IPS-18a (cell line): ENCODE measurements around the gene GRIK2.

Experiments
- H3K27ac ChIP-seq: one replicate; pipeline ENCODE4 v1.5.1; 2013; ENCODE audit warnings: low read length
- H3K27me3 ChIP-seq: one replicate; pipeline ENCODE4 v1.6.1; 2013; ENCODE audit warnings: mild to moderate bottlenecking, low read length; ENCODE audit not compliant: control insufficient read depth, insufficient read depth
- H3K36me3 ChIP-seq: one replicate; pipeline ENCODE4 v1.6.1; 2013; ENCODE audit warnings: low read depth, low read length; ENCODE audit not compliant: control insufficient read depth
- H3K4me1 ChIP-seq: one replicate; pipeline ENCODE4 v1.6.1; 2013; ENCODE audit warnings: low read depth, low read length; ENCODE audit not compliant: control insufficient read depth
- H3K4me3 ChIP-seq: one replicate; pipeline ENCODE4 v1.5.1; 2013; ENCODE audit warnings: low read length
- H3K9ac ChIP-seq: one replicate; pipeline ENCODE4 v1.6.1; 2013; ENCODE audit warnings: mild to moderate bottlenecking, low read length, moderate library complexity
- H3K9me3 ChIP-seq: one replicate; pipeline ENCODE4 v1.6.1; 2013; ENCODE audit warnings: low read depth, low read length; ENCODE audit not compliant: control insufficient read depth

GRIK2 gene

DNA sequence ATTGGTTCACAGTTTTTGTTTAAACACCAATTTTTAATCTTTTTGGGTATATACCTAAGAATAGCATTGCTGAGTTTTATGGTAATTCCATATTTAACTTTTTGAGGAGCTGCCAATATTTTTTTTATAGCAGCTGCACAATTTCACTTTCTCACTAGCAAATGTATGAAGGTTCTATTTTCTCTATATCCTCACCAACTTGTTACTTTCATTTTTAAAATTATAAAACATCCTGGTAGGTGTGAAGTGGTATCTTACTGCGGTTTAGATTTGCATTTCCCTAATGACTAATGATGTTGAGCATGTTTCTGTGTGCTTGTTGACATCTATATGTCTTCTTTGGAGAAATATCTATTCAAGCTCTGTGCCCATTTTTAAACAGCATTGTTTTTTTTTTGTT lies 452.1 kb downstream of the GRIK2 start:
- Histone ChIP-seq H3K4me1 (peaks cover 33% of the 10 kb centered on the region), H3K27ac (no peak overlapping the region), H3K4me3 (no peak overlapping the region), H3K9me3 (no peaks in the 10 kb centered on the region), H3K36me3 (no peaks in the 10 kb centered on the region), H3K9ac (no peak overlapping the region), H3K27me3 (no peaks in the 10 kb centered on the region)

DNA sequence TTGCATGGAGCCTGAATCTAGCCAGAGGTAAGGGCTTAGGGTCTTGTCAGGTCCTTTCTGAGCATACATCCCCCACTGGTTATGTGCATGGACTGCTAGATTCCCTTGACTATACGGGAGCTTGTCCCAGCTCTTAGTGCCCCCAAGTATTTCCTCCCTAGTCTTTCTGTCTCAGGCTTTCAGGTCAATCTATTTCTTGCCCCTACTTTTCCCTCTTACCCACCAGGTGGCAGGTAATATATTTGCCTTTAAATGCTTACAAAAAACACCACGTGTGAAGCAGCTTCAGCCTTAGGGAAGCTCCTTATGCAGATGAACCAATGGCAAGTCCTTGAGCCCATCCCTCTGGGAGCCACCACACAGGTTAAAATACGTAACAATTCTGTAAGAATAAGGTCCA lies 454.2 kb downstream of the GRIK2 start:
- Histone ChIP-seq H3K4me3 (no peak overlapping the region), H3K36me3 (no peaks in the 10 kb centered on the region), H3K9ac (peak overlapping the region; percentile 15), H3K9me3 (no peaks in the 10 kb centered on the region), H3K27me3 (no peaks in the 10 kb centered on the region), H3K4me1 (peaks cover 33% of the 10 kb centered on the region), H3K27ac (peak overlapping the region; percentile 3)

GRCh38 chr6:101851911-101852310 lies 458.4 kb downstream of the GRIK2 start:
- H3K27me3 ChIP-seq: no peaks in the 10 kb centered on the region
- peaks cover 25% of the 10 kb centered on the region for H3K4me1 ChIP-seq
- no peaks in the 10 kb centered on the region for H3K36me3 ChIP-seq
- no peak overlapping the region for H3K4me3 ChIP-seq
- no peak overlapping the region for H3K9ac ChIP-seq
- H3K9me3 ChIP-seq: no peaks in the 10 kb centered on the region
- H3K27ac ChIP-seq: no peak overlapping the region

DNA sequence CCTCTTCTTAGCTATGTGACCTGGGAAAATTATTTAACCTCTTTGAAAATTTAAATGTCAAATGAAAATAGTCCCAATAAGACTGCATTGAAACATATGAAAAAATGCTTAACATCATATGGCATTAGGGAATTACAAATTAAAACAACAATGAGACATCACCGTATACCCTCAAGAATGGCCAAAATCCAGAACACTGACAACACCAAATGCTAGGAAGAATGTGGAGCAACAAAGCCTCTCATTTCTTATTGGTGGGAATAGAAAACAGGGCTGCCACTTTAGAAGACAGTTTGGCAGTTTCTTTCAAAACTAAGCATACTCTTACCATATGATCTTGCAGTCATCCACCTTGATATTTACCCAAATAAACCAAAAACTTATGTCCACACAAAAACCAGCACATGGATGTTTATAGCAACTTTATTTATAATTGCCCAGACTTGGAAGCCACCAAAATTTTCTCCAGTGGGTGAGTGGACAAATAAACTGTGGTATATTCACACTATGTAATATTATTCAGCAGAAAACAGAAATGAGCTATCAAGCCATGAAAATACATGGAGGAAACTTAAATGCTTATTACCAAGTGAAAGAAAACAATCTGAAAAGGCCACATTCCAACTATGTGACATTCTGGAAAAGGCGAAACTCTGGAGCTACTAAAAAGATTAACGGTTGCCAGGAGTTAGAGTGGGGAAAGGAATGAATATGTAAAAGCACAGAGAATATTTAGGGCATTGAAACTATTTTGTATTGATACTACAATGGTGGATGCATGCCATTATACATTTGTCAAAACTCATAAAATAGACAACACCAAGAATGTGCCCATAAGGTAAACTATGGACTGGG lies 459.9 kb downstream of the GRIK2 start:
- Histone ChIP-seq H3K9ac (no peak overlapping the region), H3K4me1 (peaks cover 9% of the 10 kb centered on the region), H3K27me3 (no peaks in the 10 kb centered on the region), H3K4me3 (no peak overlapping the region), H3K27ac (no peak overlapping the region), H3K36me3 (no peaks in the 10 kb centered on the region), H3K9me3 (no peaks in the 10 kb centered on the region)

DNA sequence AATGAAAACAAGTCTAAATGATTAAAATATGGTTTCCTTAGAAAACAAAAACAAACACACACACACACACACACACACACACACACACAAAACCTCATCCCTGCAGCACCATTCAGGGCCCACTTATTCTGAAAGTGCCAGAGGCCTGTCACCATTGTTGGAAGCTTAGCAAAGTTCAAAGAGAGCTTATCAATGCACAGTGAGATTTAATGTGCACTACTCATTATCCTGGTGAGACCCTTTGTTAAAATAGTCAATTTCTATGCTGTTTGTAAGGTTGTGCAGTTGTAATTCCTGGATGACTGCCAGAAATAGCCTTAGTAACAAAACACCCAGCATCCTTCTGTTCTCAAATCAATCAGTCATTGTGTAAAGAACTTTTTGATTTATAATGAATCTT lies 482.9 kb downstream of the GRIK2 start:
- no peaks in the 10 kb centered on the region for H3K27me3 ChIP-seq
- H3K27ac ChIP-seq: no peak overlapping the region
- H3K4me1 ChIP-seq: peaks cover 10% of the 10 kb centered on the region
- no peak overlapping the region for H3K9ac ChIP-seq
- no peaks in the 10 kb centered on the region for H3K9me3 ChIP-seq
- H3K36me3 ChIP-seq: no peaks in the 10 kb centered on the region
- H3K4me3 ChIP-seq: no peak overlapping the region

- Histone ChIP-seq H3K4me1 (peaks cover 10% of the 10 kb centered on the region), H3K36me3 (no peaks in the 10 kb centered on the region), H3K9me3 (no peaks in the 10 kb centered on the region), H3K9ac (no peak overlapping the region), H3K4me3 (no peak overlapping the region), H3K27me3 (no peaks in the 10 kb centered on the region), H3K27ac (no peak overlapping the region)
These were observed 485.2 kb downstream of the GRIK2 start for GRCh38 chr6:101878554-101879276.

GRCh38 chr6:101879782-101880181 lies 486.3 kb downstream of the GRIK2 start:
- Histone ChIP-seq H3K36me3 (no peaks in the 10 kb centered on the region), H3K9me3 (no peaks in the 10 kb centered on the region), H3K27me3 (no peaks in the 10 kb centered on the region), H3K9ac (no peak overlapping the region), H3K4me3 (no peak overlapping the region), H3K4me1 (peaks cover 10% of the 10 kb centered on the region), H3K27ac (no peak overlapping the region)

DNA sequence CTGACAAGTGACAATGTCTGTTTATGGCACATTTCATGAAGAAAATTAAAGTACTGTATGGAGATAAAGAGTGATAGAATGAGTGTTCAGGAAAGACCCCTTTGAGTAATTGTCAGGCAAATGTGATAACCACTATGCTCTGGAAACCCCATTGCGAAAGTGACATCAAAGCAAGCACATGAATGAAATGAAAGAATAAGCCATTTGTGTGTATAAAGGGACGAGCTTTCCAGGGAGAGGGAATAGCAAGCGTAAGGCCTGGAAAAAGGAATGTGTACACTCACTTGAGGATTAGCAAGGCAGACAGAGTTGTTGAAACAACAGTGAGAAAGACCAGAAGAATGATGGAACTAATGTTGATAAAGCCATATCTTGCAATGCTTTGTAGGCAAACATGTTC lies 490.0 kb downstream of the GRIK2 start:
- no peak overlapping the region for H3K27ac ChIP-seq
- H3K27me3 ChIP-seq: no peaks in the 10 kb centered on the region
- no peak overlapping the region for H3K4me3 ChIP-seq
- no peaks in the 10 kb centered on the region for H3K9me3 ChIP-seq
- H3K36me3 ChIP-seq: no peaks in the 10 kb centered on the region
- peaks cover 10% of the 10 kb centered on the region for H3K4me1 ChIP-seq
- H3K9ac ChIP-seq: no peak overlapping the region

- Histone ChIP-seq H3K9ac (no peak overlapping the region), H3K27ac (no peak overlapping the region), H3K27me3 (no peaks in the 10 kb centered on the region), H3K4me3 (no peak overlapping the region), H3K36me3 (no peaks in the 10 kb centered on the region), H3K9me3 (no peaks in the 10 kb centered on the region), H3K4me1 (no peaks in the 10 kb centered on the region)
These were observed 494.0 kb downstream of the GRIK2 start for GRCh38 chr6:101887532-101887931.

DNA sequence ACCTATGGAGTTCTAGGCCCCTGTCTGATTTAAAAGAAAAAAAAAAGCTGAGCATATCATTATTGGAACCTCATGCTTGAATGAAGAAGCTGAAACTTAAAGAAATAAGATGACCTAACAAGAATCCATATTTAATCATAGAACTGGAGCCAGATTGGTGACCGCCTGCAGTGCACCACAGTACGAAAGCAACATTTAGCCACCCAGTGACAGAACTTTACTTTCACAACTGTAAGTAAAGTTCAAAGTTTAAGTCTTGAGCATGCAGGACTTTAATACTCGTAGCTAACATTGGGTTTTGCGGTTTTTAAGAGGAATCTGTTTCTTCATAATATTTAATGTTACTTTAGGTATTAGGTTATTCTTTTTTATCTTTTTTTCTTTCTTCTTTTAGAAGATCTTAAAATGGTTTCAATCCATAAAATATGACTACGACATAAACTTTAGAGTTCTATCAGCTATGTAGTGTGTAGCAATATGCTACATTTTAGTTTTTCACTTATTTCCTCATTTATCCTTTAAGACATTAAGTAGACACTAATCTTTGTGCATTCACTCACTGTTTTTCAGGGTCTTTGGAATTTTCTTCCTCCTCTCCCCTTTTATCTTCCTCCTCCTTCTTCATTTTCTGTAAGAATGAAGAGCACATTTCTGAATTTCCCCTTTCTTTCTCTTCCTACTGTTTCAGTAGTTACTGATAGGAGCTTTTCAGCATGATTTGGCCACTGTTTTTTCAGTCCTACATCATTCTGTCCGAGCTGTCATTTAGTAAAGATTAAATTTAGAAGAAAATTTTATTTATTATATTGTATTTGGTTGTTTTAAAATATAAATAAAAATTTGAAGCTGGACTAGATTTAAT lies 514.1 kb downstream of the GRIK2 start:
- H3K36me3 ChIP-seq: no peaks in the 10 kb centered on the region
- no peak overlapping the region for H3K27ac ChIP-seq
- no peak overlapping the region for H3K9ac ChIP-seq
- no peak overlapping the region for H3K4me3 ChIP-seq
- H3K9me3 ChIP-seq: no peaks in the 10 kb centered on the region
- no peaks in the 10 kb centered on the region for H3K4me1 ChIP-seq
- no peaks in the 10 kb centered on the region for H3K27me3 ChIP-seq

- no peak overlapping the region for H3K27ac ChIP-seq
- H3K9ac ChIP-seq: no peak overlapping the region
- H3K27me3 ChIP-seq: no peaks in the 10 kb centered on the region
- no peaks in the 10 kb centered on the region for H3K4me1 ChIP-seq
- H3K36me3 ChIP-seq: no peaks in the 10 kb centered on the region
- no peaks in the 10 kb centered on the region for H3K9me3 ChIP-seq
- H3K4me3 ChIP-seq: no peak overlapping the region
These were observed 515.9 kb downstream of the GRIK2 start for GRCh38 chr6:101909366-101909765.
